Medulla oblongata (tissue), 1 donor: ENCODE results near the gene TRIM29.

ENCODE experiments used
- DNase-seq: peaks from one replicate; pipeline ENCODE4 v3.0.0-alpha.2; 2015; ENCODE audit errors: extremely low spot score

The TRIM29 gene

GRCh38 chr11:120122924-120123683 is 14.8 kb downstream of the TRIM29 start:
- DNase-seq = no peak

DNA sequence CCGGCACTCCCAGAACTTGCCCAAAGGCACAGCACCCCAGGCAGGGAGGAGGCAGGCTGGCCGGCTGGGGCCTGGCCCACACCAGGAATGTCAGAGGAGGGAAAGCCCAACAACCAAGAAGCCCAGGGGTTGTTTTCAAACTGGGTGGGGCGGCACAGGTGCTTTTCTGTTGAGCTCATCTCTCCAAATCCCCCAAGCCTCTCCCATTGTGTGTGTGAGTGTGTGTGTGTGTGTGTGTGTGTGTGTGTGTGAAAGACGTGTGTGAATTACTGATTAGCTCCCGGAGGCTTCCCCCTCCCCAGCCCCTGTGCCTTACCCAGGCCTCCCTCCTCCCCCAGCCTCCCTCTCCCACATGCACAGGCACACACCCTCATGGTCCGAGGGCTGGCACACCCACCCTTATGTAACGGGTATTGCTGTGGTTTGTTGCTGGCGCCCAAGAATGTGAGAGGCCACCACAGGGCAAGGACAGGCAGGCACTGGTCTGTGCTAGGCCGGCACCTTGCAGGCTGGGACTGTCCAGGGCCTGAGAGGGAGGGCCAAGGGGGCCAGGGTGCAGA is 15.9 kb downstream of the TRIM29 start:
- DNase-seq = peak; percentile 16

DNA sequence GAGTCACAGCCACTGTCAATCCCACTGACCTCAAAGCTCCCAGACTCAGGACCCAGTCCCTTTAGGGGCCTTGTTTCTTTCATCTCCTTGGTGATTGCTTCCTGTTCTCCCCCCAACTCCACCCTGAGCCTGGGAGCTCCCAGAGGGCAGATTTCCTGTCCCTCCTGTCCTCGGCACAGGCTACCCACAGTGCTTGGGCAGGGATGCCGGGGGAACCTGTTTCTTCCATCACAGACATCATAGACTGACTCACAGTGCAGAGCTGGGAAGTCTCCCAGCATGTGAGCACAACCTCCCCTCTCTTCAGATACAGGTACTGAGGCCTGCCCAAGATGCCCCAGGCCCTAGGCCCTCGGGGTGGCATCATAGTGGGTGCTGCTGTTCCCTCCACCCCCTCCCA is 16.6 kb downstream of the TRIM29 start:
- DNase-seq = no peak

DNA sequence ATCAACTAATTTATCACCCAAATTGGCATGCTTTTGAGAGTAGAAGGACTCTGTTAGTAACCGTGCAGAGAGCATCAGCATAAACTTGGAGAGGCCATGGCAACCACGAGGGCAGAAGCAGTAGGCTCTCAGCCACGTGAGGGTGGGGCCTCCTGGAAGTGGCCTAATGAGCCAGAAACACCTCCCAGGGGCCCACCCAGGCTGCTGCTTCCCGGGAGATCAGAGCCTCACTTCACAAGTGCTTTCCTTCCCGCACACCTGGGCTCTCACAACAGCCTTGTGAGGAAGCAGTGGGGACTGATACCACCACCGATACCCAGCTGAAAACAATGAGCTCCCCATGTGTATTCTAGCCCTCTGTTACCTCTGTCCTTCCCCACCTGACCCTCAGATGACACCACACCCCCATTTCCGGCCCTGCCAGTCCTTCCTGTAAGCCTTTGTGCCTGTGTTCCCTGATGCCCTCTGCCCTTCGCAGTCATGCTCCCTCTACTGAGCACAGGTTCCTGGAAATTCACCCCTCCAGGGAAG is 17.0 kb downstream of the TRIM29 start:
- DNase-seq = no peak

- DNase-seq = no peak
Observed at GRCh38 chr11:120119121-120119520, 18.8 kb downstream of the TRIM29 start.

DNA sequence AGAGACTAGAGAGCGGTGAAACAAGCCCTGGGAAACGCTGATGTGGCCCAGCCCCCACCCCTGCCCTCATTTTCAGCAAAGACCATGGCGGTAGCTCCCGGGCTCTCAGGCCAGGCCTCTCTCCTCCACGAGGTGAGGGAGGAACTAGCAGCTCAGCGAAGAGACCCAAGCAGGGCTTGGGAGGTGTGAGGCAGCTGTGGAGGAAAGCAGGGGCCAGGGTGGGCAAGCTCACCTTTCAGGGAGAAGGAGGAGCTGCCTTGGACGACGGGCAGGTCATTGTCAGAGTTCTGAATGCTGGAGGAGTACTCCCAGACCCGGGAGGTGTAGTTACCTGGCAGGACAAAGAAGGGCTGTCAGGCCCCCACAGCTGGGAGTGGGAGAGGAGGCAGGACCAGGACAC is 19.9 kb downstream of the TRIM29 start:
- no peak for DNase-seq

- DNase-seq = no peak
Observed at GRCh38 chr11:120116966-120117365, 20.9 kb downstream of the TRIM29 start.

- DNase-seq = no peak
Observed at GRCh38 chr11:120115272-120116000, 22.5 kb downstream of the TRIM29 start.

GRCh38 chr11:120112174-120112796 is 25.6 kb downstream of the TRIM29 start:
- no peak for DNase-seq

DNA sequence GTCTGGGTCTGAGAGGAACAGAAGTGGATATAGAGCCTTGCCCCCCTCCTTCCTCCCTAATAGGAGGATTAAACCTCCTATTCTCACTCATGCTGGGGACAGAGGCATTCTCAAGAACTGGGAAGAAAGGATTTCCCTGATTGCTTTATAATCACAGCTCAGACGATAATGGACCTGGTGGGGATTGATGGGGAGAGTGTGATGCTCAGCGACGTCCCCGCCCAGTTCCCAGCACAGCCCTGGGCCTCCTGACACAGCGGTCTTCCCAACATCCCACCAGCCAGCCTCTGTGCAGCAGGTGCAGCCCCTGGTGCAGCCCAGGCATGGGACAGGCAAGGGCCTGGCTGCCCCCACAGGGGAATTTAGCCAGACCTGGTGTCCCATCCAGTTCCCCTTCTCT is 28.4 kb downstream of the TRIM29 start:
- no peak for DNase-seq

DNA sequence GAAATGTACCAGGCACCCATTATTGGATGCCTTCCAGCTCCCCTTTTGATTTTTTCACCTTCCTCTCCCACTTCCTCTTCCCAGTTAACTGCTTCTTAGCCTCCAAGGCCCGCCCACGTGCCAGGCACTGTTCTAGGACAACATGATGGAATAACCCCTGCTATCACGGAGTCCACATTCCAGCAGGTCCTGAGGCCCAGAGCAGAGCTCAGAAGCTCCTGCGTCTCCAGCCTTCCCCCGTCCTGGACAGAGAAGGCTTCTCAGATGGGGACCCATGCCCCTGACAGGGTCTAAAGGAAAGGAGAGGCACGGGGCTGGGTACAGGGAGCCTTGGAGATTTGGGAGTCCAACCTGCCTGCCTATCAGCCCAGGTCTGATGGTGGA is 29.1 kb downstream of the TRIM29 start:
- no peak for DNase-seq

- DNase-seq = peak; percentile 84
Observed at GRCh38 chr11:120108154-120108784, 29.6 kb downstream of the TRIM29 start.

DNA sequence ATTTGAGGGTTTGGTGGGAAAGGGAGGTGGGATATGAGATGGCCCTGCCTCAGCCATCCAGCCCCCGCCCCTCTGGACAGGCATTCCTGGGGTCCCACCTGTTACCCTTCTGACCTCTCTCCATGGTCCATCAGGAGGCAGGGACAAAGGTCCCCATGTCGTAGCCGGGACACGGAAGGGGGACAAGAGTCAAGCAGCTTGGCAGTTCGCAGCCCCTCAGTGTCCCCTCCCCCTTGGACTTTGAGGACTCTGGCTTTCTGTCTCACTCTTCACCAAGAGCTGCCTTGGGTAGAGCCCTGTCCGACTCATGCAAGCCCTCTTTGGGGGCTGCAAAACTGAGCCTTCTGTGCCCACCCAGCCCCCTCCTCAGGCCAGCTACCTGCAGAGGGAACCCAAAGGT is 30.2 kb downstream of the TRIM29 start:
- no peak for DNase-seq

- DNase-seq = no peak
Observed at GRCh38 chr11:120106354-120107150, 31.4 kb downstream of the TRIM29 start.

DNA sequence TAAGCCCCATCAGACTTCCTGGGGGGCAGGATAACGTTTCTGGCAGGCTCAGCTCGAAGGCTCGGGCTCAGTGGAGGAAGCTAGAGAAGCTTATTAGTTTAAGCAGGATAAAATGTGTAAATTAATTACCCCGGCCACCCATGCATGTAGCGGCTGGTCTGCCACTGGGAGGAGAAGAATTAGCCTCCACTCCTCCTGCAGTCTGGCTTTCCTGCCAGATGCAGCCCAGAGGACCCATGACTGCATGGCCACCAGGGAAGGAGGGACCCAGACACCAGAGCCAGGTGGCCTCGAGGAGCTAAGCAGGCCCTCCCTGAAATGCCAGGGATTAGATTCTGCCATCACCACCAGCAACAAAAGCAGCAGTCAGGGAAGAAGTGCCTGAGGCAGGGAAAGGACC is 32.3 kb downstream of the TRIM29 start:
- DNase-seq = no peak

DNA sequence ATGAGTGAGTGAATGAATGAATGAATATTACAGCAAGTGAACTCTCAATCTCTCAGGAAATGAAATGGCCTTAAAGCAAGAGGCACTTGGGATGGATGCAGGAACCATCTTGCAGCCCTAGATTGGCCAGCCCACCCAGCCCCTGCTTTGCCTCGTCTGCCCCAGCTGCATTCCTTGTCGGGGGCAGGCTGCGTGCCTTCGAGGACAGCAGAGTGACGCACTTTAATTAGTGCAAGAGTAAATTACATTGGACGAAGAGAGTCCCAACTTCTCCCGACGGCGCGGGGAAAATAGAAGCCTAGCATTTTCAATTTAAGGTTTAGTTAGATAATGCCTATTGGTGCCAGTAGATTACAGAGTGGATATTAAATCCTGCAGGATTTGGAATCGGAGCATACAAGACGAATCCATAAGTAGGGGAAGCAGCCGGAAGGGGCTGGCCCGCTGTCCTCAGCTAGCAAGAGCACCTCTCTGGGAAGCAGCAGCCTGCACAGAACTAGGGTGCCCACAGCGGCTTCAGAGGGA is 33.8 kb downstream of the TRIM29 start:
- DNase-seq = no peak

- no peak for DNase-seq
Observed at GRCh38 chr11:120102864-120103122, 35.1 kb downstream of the TRIM29 start.

- DNase-seq = no peak
Observed at GRCh38 chr11:120102050-120102863, 35.7 kb downstream of the TRIM29 start.

GRCh38 chr11:120098503-120099020 is 39.4 kb downstream of the TRIM29 start:
- DNase-seq = no peak
